Activated gamma-delta T cell (primary cell): ENCODE data around the gene FBXO11.
"Not testable (repeated sequence)": the region's sequence is repeated elsewhere in the genome, so short reads cannot be mapped to it uniquely, and the experiment has no call there.

ENCODE experiments used
- DNase-seq: peaks from one replicate; lab custom pipeline; 2025; lab: John Stamatoyannopoulos, UW
- total RNA-seq, 2 donors: gene quantifications; one replicate each; lab custom pipeline; 2026; lab: John Stamatoyannopoulos, UW

FBXO11 gene
- total RNA-seq, result 154 to 156 reads per million in 2 donors

GRCh38 chr2:47906157-47907038 lies at the start of gene FBXO11:
Gene FBXO11 (minus strand): TSS chr2:47906498. CDS start chr2:47905720, 778 bp downstream.
- DNase-seq, result peak; percentile 74

- DNase-seq, result no peak
Observed at GRCh38 chr2:47950340-47951301, 44.3 kb upstream of the FBXO11 start.

GRCh38 chr2:47946593-47946992 lies 40.3 kb upstream of the FBXO11 start:
- no peak for DNase-seq

DNA sequence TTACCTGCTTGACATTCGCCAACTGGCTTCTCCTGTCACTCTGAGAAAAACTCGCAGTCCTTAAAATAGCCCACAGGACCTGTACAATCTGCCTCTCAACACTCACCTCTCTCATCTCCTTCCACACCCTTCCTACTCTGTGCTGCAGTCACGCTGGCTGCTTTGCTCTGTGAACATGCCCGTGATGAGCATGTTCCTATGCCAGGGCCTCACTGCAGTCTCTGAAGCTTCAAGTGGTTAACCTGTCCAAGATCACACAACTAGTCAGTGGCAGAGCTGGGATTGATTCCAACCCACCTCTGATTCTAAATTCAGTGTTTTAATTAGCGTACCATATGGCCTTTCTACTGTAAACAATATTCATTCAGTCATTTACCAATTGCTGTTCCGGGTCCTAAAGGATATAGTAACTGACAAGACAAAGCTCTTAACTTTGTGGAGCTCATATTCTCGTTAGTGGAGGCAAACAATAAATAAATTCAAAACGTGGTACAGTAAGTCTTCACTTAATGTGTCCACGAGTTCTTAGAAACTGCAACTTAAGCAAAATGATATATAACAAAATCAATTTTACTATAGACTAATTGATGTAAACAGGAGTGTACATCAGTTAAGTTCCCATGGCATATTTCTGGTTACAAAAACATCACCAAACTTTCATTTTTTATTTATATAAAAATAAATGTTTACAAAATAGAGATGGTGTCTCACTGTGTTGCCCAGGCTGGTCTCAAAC lies 38.9 kb upstream of the FBXO11 start:
- no peak for DNase-seq

GRCh38 chr2:47941936-47942335 lies 35.6 kb upstream of the FBXO11 start:
- DNase-seq, result no peak

- no peak for DNase-seq
Observed at GRCh38 chr2:47937677-47938076, 31.4 kb upstream of the FBXO11 start.

DNA sequence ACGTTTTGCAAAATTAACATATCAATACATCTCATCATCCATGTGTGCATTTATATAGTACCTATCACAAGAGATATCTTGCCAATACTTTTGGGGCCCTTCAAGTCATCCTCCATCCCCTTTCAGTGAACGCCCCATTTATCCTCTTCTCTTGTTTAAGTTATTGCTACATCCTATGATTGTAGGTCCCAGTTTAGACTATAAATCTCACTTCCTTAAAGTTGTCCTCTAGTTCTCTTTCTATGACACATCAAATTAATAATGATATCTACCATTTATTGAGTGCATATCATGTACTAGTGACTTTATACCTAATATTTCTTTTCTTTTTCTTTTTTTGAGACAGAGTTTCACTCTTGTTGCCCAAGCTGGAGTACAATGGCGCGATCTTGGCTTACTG lies 28.8 kb upstream of the FBXO11 start:
- no peak for DNase-seq

DNA sequence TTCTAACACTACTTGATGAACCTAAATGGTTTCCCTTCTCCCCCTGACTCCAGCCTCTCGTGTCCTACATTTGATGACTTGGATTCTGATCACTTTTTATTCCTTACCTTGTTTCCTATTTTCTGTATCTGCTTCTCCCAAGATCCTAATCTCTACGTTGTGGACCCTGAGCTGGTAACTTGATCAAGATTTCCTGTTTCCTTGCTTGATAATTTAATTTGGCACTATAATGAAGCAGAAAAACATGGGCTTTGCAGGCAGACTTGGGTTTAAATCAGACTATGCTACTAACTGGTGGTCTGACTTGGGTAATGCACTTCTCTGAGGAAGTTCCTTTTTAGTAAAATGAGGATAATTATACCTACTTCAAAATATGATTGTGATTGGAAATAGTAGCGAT lies 11.7 kb upstream of the FBXO11 start:
- no peak for DNase-seq

GRCh38 chr2:47917276-47917961 lies 11.1 kb upstream of the FBXO11 start:
- DNase-seq, result no peak

- no peak for DNase-seq
Observed at GRCh38 chr2:47916412-47916811, 10.1 kb upstream of the FBXO11 start.

DNA sequence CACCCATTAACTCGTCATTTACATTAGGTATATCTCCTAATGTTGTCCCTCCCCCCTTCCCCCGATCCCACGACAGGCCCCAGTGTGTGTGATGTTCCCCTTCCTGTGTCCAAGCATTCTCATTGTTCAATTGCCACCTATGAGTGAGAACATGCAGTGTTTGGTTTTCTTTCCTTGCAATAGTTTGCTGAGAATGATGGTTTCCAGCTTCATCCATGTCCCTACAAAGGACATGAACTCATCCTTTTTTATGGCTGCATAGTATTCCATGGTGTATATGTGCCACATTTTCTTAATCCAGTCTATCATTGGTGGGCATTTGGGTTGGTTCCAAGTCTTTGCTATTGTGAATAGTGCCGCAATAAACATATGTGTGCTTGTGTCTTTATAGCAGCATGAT lies 4.4 kb upstream of the FBXO11 start:
- DNase-seq, result not testable (repeated sequence)

GRCh38 chr2:47908682-47909081 lies 2.4 kb upstream of the FBXO11 start:
- no peak for DNase-seq

DNA sequence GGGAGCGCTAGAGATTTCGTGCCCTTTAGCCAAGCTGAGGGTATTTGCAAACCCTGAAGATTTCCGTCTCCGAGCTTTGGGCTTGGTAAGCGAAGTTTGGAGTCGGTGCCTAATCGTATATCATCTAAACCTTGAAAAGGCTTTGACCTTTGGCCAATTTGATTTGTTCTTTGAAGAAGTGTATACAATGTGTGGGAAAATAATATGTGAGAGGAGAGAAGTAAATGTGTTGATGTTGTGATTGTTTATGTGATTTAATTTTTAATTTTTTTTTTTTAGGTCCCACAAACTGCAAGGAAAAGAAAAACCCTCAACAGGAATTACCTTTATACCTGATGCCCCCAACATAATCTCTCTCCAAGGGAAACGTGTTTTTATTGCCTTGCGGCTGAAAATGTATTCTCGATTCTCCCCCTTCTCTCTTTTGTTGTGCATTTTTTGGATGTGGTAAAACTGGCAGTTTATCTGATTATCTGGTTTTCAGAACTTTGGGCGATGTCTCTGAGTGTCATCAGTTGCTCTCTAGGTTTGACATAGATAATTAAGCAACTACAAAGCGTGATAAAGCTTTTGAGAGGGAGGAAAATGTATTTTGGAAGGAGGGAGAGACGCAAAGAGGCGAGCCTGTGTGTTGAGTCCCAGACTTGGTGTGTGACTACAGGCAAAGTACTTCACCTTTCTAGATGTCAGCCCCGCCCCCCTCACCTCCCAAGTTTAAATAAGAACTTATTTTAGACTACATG lies 912 bp upstream of the FBXO11 start:
- DNase-seq, result no peak

GRCh38 chr2:47905386-47906156 lies 727 bp downstream of the FBXO11 start:
- peak; percentile 52 for DNase-seq

DNA sequence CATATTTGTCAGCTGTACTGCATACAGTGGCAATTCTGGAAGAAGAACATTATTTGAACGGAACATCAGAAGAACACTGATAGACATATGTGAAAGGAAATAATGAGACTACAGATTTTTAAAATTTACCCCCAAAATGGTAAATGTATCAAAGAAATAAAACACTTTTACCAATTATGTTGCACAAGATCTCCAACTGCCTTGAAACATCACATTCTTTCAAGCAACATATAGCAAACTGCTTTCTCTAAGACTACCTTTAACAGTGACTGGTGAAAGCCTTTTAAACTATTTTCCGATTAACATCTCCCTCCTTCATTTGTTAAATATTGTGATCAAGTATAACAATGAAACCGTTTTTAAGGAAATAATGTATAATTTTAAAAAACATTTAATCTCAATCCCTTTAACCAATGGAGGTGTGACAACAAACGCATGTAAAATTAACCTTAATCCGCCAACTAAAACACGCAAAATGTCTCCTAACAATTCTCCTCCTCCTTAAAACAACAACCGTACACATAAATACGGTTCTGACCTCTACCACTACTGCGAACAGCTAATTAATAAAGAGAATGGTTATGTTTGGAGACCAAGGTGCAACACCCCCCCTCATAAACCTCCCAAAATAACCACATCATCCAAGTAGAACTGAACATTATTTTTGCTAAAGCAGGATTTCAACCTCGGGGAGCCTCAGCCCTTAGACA lies 2.4 kb downstream of the FBXO11 start:
- DNase-seq, result no peak

- DNase-seq, result not testable (repeated sequence)
Observed at GRCh38 chr2:47901892-47902291, 4.4 kb downstream of the FBXO11 start.

DNA sequence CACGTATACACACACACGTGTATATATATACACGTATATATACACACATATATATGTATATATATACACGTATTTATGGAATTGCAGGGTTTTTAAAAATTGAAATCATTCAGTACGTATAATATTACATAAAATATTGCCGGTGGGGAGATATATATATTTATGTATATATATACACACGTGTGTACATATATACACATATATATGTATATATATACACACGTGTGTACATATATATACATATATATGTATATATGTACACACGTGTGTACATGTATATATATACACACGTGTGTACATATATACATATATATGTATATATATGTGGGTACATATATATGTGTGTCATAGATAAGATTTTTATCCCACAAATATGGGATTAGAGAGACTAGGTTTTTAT lies 5.4 kb downstream of the FBXO11 start:
- DNase-seq, result no peak

- no peak for DNase-seq
Observed at GRCh38 chr2:47899915-47900816, 6.1 kb downstream of the FBXO11 start.
